T-cell (primary cell): ENCODE measurements around the gene THTPA. TPM values are rescaled to one million over a fixed set of nuclear protein-coding genes. Genes with fewer than 3 reads are reported as not detected.
A peak's percentile ranks its signal among the peaks of the same experiment; 100 is the strongest.

ENCODE experiments used
- ATAC-seq, 4 experiments: fragments of 200-7000 bp in 3 of 4; fragments of 150-1000 bp in 1 of 4; cut with Tn5 transposase; replicated peaks in 1 of 4; 1 replicate in 3 of 4; 2 replicates in 1 of 4; pipeline ENCODE4 v1.10.0; 2021; ENCODE audit warnings: moderate library complexity in 3 of 4, mild to moderate bottlenecking in 2 of 4, moderate number of reproducible peaks in 1 of 4
- CTCF ChIA-PET, 2 donors: fragments of 300-600 bp; sonication (Branson Sonifier 250); formaldehyde crosslinking; loops; one replicate each; lab custom pipeline; 2022; ENCODE audit warnings: antibody characterized with exemption in 2 of 2; lab: Charles Lee
- POLR2A ChIA-PET, 2 donors: fragments of 300-600 bp; sonication (Branson Sonifier 250); formaldehyde crosslinking; loops; one replicate each; lab custom pipeline; 2022; ENCODE audit warnings: antibody characterized with exemption in 2 of 2; lab: Charles Lee
- DNase-seq, 35 experiments: peaks; one replicate each; pipeline versions ENCODE4 v3.0.0 to v3.0.0-alpha.2; 2013 to 2023
- H3K27ac ChIP-seq: one replicate; pipeline ENCODE4 v1.5.1; 2013; ENCODE audit warnings: low read length
- H3K27me3 ChIP-seq, 2 experiments: replicated peaks in 1 of 2; 1 replicate in 1 of 2; 2 replicates in 1 of 2; pipeline versions ENCODE4 v1.6.1 to v1.7.0; 2013; ENCODE audit warnings: low read length in 1 of 2, mixed read lengths in 1 of 2; ENCODE audit not compliant: control insufficient read depth in 2 of 2, insufficient read depth in 2 of 2; ENCODE audit errors: extremely low read depth in 1 of 2
- H3K36me3 ChIP-seq, 2 donors: 1 replicate in 1 of 2; 2 replicates in 1 of 2; pipeline versions ENCODE4 v1.6.1 to v1.7.0; 2013; ENCODE audit warnings: low read length in 1 of 2; ENCODE audit not compliant: control insufficient read depth in 2 of 2, insufficient read depth in 1 of 2; ENCODE audit errors: extremely low read depth in 1 of 2
- H3K4me1 ChIP-seq, 2 experiments: 1 replicate in 1 of 2; 2 replicates in 1 of 2; pipeline versions ENCODE4 v1.6.1 to v1.7.0; 2013; ENCODE audit warnings: low read length in 2 of 2, mixed read lengths in 1 of 2; ENCODE audit not compliant: insufficient read depth in 2 of 2, control insufficient read depth in 1 of 2; ENCODE audit errors: extremely low read depth in 1 of 2
- H3K4me3 ChIP-seq, 2 donors: 1 replicate in 1 of 2; 2 replicates in 1 of 2; pipeline versions ENCODE4 v1.5.1 to v1.7.0; 2013; ENCODE audit warnings: mild to moderate bottlenecking in 2 of 2, low read length in 1 of 2, moderate library complexity in 1 of 2; ENCODE audit not compliant: control insufficient read depth in 1 of 2; ENCODE audit errors: extremely low read depth in 1 of 2
- H3K9me3 ChIP-seq: 2 replicates; pipeline ENCODE4 v1.7.0; 2013
- H3K27ac Mint-ChIP-seq, 2 donors: one replicate each; pipeline ENCODE4 v1.8.0; 2020 to 2021; ENCODE audit warnings: mild to moderate bottlenecking in 2 of 2, mixed read lengths in 2 of 2
- H3K27me3 Mint-ChIP-seq, 2 donors: one replicate each; pipeline ENCODE4 v1.8.0; 2021 to 2022; ENCODE audit warnings: mixed read lengths in 2 of 2
- H3K36me3 Mint-ChIP-seq: one replicate; pipeline ENCODE4 v1.8.0; 2021; ENCODE audit warnings: mixed read lengths
- H3K4me1 Mint-ChIP-seq, 3 donors: one replicate each; pipeline ENCODE4 v1.8.0; 2020 to 2022; ENCODE audit warnings: mixed read lengths in 3 of 3, mild to moderate bottlenecking in 1 of 3
- H3K4me3 Mint-ChIP-seq, 3 donors: one replicate each; pipeline ENCODE4 v1.8.0; 2020 to 2022; ENCODE audit warnings: mild to moderate bottlenecking in 3 of 3, mixed read lengths in 3 of 3, moderate library complexity in 3 of 3
- H3K9me3 Mint-ChIP-seq, 3 donors: one replicate each; pipeline ENCODE4 v1.8.0; 2020 to 2022; ENCODE audit warnings: mixed read lengths in 3 of 3
- WGBS: methylation state at CpG from one replicate; pipeline ENCODE4 v1.1.5; 2013; ENCODE audit warnings: missing lambda C conversion rate; ENCODE audit not compliant: insufficient coverage; 5-methylcytosine and 5-hydroxymethylcytosine counted together
- total RNA-seq, 35 experiments: library from RNA in 6 of 35; stranded (reverse) in 6 of 35; fragments of 120-200 nt in 1 of 35; gene quantifications; one replicate each; pipeline versions ENCODE4 v1.2.1 to v1.2.4 and lab custom pipeline; 2013 to 2026

THTPA gene
- total RNA-seq, 5 donors from 2014 or later (not counting 1 experiment from before 2014, with no cell fraction given) = 13.3 to 26.4 (median 20.5) TPM

DNA sequence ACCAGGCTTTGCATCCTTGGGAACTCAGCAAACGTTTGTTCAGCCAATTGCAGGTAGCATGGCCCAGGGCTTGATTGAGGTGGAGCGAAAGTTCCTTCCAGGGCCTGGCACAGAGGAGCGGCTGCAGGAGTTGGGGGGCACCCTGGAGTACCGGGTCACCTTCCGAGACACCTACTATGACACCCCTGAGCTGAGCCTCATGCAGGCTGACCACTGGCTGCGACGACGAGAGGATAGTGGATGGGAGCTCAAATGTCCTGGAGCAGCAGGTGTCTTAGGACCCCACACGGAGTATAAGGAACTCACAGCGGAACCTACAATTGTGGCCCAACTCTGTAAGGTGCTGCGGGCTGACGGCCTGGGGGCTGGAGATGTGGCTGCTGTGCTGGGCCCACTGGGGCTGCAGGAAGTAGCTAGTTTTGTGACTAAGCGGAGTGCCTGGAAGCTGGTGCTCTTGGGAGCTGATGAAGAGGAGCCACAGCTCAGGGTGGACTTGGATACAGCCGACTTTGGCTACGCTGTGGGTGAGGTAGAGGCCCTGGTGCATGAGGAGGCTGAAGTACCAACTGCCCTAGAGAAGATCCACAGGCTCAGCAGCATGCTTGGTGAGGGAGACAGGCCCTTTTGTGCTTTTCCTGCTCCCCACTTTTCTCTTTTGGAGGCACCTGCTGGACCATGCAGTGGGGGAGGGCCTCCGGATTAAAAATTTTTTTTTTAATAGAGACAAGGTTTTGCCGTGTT lies 799 bp downstream of the THTPA start:
- Histone ChIP-seq H3K27ac (peak overlapping the region; percentile 78), H3K9me3 (no peaks in the 10 kb centered on the region), H3K27me3 (no peaks in the 10 kb centered on the region), H3K4me1 (peaks cover 6 to 43% of the 10 kb centered on the region in 2 experiments), H3K36me3 (peaks cover 11 to 38% of the 10 kb centered on the region in 2 donors), H3K4me3 (peak overlapping the region; percentile 75 to 87)
- Mint-ChIP-seq H3K27ac (peak overlapping the region; percentile 90 to 96), H3K4me1 (peaks cover 31 to 43% (median 39%) of the 10 kb centered on the region in 3 donors), H3K9me3 (no peaks in the 10 kb centered on the region), H3K4me3 (peak overlapping the region; percentile 90 to 97 (median 96)), H3K36me3 (peaks cover 18% of the 10 kb centered on the region), H3K27me3 (no peaks in the 10 kb centered on the region)
- ATAC-seq (no peak), DNase-seq (no peak)
- CTCF ChIA-PET = interaction anchor here in 1 of 2 donors (0.9 to 9.2 kb wide), 2 partner anchors 12 to 79 kb away, joined by 3 to 107 read pairs; no protein-coding TSS in a partner anchor
- WGBS = 61% methylated on average over 14 of the region's 17 CpGs
- POLR2A ChIA-PET = no interaction called here

DNA sequence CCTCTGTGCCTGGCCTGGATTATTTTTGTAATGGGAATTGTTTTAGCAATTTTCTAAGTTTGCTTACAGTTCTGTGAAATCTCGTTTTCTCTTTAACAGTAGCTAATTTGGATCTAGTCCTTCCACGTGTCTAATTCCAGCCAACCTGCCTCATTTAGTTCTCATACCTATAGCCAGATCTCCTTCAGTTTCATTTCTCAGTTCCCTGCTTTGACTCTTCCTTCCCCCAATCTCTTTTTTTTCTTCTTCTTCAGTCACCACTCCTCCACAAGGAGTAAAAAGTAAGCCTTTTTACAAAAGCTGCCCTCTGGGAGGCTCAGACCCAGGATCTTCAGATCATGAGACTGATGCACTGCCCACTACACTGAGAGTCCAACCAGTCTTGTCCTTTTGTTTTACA lies 1.4 kb downstream of the THTPA start:
- Histone ChIP-seq H3K27me3 (no peaks in the 10 kb centered on the region), H3K36me3 (peaks cover 11 to 45% of the 10 kb centered on the region in 2 donors), H3K9me3 (no peaks in the 10 kb centered on the region), H3K27ac (no peak overlapping the region), H3K4me1 (peaks cover 6 to 43% of the 10 kb centered on the region in 2 experiments), H3K4me3 (no peak overlapping the region)
- Mint-ChIP-seq H3K27ac (peak overlapping the region; percentile 78 to 90), H3K9me3 (no peaks in the 10 kb centered on the region), H3K4me1 (peaks cover 29 to 41% (median 35%) of the 10 kb centered on the region in 3 donors), H3K4me3 (peak overlapping the region; percentile 58 to 97 (median 73)), H3K36me3 (peaks cover 19% of the 10 kb centered on the region), H3K27me3 (no peaks in the 10 kb centered on the region)
- ATAC-seq = no peak
- ChIA-PET POLR2A (no interaction called here), CTCF (interaction anchor here (0.6 to 9.2 kb wide), 4 partner anchors 31 to 546 kb away, joined by 3 to 107 read pairs (median 6); no protein-coding TSS in a partner anchor)
- 88% methylated on average over 2 of the region's 2 CpGs for WGBS
- no peak for DNase-seq

DNA sequence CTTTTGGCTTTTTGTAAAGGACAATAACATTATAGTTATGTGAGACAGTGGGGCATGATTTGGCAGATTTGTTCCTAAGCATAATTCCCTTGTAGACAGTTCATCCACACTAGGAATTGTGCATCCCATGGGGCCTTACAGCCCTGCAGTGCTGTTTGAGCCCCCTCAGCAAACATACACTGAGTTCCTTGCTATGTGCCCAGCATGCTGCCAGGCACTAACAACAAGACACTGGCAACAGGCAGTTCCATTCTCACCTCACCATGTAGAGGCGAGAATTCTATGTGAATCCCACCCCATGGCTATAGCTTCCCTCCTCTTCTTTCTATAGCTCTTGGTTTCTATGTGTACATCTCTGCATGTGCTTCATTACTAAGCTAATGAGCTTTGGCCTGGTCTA lies 1.9 kb downstream of the THTPA start:
- Histone ChIP-seq H3K27ac (no peak overlapping the region), H3K4me3 (no peak overlapping the region)

DNA sequence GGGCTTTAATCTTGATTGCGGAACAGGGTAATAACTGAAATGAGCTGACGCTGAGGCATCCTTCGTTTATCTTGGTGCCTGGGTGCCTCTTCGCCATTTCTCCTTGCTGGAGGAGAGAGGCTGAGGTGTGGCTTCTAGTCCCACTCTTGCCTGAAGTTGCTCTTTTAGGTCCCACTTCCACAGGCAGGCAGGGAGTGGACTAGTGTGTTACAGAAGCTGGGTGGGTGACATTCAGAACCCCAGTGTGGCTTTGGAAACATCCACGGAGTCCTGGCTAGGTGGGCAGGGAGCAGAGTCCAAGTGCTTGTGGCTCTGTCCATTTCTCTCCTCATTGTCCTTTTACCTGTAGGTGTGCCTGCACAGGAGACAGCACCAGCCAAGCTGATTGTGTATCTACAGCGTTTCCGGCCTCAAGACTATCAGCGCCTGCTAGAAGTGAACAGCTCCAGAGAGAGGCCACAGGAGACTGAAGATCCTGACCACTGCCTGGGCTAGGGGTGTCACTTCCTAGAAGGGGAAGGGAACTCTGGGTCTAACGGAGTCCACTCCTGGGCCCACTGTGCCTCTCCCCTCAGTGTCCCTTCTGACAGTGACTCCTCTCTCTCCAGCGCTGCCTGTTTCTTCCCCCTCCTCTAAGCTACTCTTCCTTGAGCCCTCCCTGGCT lies 2.4 kb downstream of the THTPA start:
- no peaks in the 10 kb centered on the region for H3K9me3 Mint-ChIP-seq
- ATAC-seq (no peak), DNase-seq (no peak)
- no peaks in the 10 kb centered on the region for H3K27me3 Mint-ChIP-seq
- Histone ChIP-seq H3K27me3 (no peaks in the 10 kb centered on the region), H3K9me3 (no peaks in the 10 kb centered on the region), H3K27ac (no peak overlapping the region), H3K4me1 (peaks cover 6 to 44% of the 10 kb centered on the region in 2 experiments), H3K36me3 (peaks cover 13 to 54% of the 10 kb centered on the region in 2 donors), H3K4me3 (no peak overlapping the region)
- peak overlapping the region in 1 of 2 donors; percentile 90 for H3K27ac Mint-ChIP-seq
- peaks cover 23% of the 10 kb centered on the region for H3K36me3 Mint-ChIP-seq
- 94% methylated on average over 6 of the region's 10 CpGs for WGBS
- CTCF ChIA-PET = interaction anchor here (0.6 to 9.2 kb wide), 9 partner anchors 10 to 547 kb away, joined by 3 to 107 read pairs (median 3); no protein-coding TSS in a partner anchor
- POLR2A ChIA-PET = interaction anchor here in 1 of 2 donors (0.5 to 0.6 kb wide), 3 partner anchors 9 to 268 kb away, joined by 3 read pairs; no protein-coding TSS in a partner anchor
- H3K4me3 Mint-ChIP-seq = peak overlapping the region in 1 of 3 donors; percentile 97
- peaks cover 34 to 46% (median 43%) of the 10 kb centered on the region in 3 donors for H3K4me1 Mint-ChIP-seq

More for the DNA sequence above, 1.9 kb downstream of the THTPA start:
- WGBS = no CpG with 5 or more reads among the region's 1 CpG
- H3K27ac Mint-ChIP-seq = peak overlapping the region; percentile 78 to 90
- peaks cover 21% of the 10 kb centered on the region for H3K36me3 Mint-ChIP-seq
- ChIA-PET CTCF (interaction anchor here (0.6 to 9.2 kb wide), 6 partner anchors 11 to 547 kb away, joined by 3 to 107 read pairs (median 4); no protein-coding TSS in a partner anchor), POLR2A (no interaction called here)
- H3K4me1 Mint-ChIP-seq = peaks cover 31 to 43% (median 38%) of the 10 kb centered on the region in 3 donors
- DNase-seq = no peak
- H3K27me3 ChIP-seq = no peaks in the 10 kb centered on the region
- H3K9me3 Mint-ChIP-seq = no peaks in the 10 kb centered on the region
- peaks cover 6 to 44% of the 10 kb centered on the region in 2 experiments for H3K4me1 ChIP-seq
- no peaks in the 10 kb centered on the region for H3K9me3 ChIP-seq
- no peaks in the 10 kb centered on the region for H3K27me3 Mint-ChIP-seq
- H3K4me3 Mint-ChIP-seq = peak overlapping the region; percentile 58 to 97 (median 73)
- peaks cover 11 to 49% of the 10 kb centered on the region in 2 donors for H3K36me3 ChIP-seq
- no peak for ATAC-seq

DNA sequence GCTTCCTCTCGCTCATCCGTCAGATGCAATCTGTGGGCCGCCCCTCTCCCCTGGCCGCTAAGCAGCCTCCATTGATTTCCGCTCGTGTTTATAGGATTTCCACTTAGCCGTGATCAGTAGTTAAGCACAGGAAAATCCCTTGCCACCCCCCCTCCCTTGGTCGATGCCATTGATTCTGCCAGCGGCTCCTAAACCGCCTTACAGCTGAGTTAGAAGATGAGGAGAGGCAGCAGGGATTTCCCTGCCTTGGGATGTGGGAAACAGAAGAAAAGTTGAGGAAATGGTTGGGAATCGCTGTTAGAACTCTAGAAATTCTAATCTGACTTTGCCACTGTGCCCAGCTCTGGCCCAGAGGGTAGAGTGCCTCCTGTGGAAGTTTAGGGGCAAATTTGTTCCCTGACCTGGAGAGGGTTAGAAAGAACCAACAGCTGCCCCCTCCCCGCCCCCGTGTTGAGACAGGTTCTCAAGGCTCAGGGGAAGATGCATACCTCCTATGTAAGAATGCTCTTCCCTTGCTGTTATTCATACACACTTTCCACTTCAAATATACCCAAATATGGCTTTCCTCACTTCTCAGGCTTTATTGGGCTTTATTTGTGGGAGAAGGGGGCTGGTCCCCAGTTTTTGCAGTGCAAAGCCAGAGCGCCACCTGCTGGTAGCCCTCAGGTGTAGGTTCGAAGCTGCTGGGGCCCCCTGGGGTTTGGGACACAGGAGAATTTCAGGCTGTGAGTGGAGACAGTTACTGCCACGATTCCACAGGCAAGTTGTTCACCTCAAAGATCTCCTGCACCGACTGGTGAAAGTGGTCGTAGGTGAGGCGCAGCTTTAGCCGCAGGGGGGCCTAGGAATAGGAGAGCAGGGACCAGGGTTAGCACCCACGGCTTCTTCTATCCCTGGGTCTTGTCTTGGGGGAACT lies 3.2 kb downstream of the THTPA start:
- Mint-ChIP-seq H3K4me3 (no peak overlapping the region), H3K9me3 (no peaks in the 10 kb centered on the region), H3K36me3 (peaks cover 27% of the 10 kb centered on the region), H3K27ac (no peak overlapping the region), H3K27me3 (no peaks in the 10 kb centered on the region), H3K4me1 (peaks cover 34 to 46% (median 43%) of the 10 kb centered on the region in 3 donors)
- 83% methylated on average over 13 of the region's 21 CpGs for WGBS
- Histone ChIP-seq H3K27me3 (no peaks in the 10 kb centered on the region), H3K4me1 (peaks cover 6 to 44% of the 10 kb centered on the region in 2 experiments), H3K36me3 (peaks cover 20 to 62% of the 10 kb centered on the region in 2 donors), H3K9me3 (no peaks in the 10 kb centered on the region), H3K4me3 (no peak overlapping the region), H3K27ac (no peak overlapping the region)
- DNase-seq (peak in 33 of 35 experiments; percentile 14 to 85 (median 61)), ATAC-seq (no peak)
- POLR2A ChIA-PET = interaction anchor here in 1 of 2 donors (0.5 to 0.6 kb wide), 3 partner anchors 9 to 269 kb away, joined by 3 read pairs; no protein-coding TSS in a partner anchor
- CTCF ChIA-PET = interaction anchor here (0.6 to 9.2 kb wide), 12 partner anchors 9 to 87 kb away, joined by 3 to 107 read pairs (median 4); no protein-coding TSS in a partner anchor
